GM19023 (cell line): ENCODE data around the gene JARID2.

Source experiments
- ATAC-seq: cut with Tn5 transposase; IDR thresholded peaks from one replicate; pipeline ENCODE4 v1.9.1; 2021; ENCODE audit warnings: mild to moderate bottlenecking, moderate library complexity; ENCODE audit not compliant: unreplicated experiment

Gene JARID2

DNA sequence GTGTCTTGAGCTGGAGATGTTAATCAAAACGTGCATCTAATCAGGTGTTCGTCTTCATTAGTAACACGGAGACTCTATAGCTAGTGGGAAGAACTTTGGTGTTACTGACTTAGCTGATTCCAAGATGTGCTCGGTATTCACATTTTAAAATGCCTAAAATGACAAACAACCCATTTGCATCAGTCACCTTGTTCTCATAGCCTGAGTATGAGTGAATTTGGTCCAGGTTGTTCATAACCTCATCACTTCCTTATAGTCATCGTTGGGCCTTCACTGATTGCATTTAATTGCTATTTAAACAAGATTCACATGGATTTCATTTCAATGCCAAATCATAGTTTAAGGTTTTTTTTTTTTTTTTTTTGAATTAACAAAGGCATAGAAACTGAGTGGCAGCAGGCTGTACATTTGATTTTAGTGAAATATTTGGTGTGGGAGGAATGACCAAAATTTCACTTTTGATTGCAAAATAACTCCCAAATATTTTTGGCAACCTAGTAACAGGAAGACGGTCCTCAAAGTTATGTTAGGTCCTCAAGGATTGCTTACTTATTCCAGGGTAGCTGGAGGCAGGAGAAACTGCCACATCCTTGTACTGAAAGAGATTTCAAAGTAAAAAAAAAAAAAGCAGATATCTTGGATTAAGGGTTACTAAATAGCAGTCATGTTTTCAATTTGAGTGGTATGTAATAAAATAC, 104.7 kb downstream of the JARID2 start:
- ATAC-seq: no peak

DNA sequence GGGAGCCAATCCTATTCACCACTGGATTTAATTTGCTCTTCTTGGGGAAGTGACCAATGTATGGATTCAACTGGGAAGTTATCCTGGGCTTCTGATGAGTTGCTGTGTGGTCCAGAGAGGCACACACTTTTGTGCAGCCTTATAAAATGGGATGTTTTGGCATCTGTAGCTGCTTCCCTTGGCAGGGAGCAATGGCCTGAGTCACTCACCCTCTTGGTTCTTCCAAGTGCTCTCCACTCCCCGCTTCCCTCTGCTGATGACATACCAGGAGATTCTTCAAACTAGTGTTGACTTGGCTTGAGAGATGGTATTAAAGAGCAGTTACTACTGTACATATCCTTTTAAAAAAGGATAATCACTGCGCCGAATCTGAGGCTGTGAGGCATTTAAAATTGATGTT, 105.8 kb downstream of the JARID2 start:
- no peak for ATAC-seq

DNA sequence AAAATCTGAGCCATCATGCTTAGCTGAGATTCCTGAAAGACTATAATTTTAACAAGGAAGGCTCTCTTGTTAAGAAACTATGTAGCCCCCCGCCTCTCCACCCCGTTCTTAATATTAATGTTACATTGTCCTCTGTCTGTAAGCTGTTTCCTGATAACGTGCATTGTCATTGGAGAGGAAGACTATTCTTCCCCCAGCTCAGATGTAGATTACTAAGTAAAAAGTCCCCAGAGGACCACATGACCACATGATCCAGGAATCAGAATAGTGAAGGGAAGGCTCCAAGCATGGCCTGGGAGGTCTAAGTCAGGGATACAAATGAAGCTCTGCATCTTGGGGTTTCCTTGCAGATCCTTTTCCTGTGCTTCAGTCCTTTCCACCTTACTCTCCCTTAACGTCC, 106.4 kb downstream of the JARID2 start:
- ATAC-seq: no peak

DNA sequence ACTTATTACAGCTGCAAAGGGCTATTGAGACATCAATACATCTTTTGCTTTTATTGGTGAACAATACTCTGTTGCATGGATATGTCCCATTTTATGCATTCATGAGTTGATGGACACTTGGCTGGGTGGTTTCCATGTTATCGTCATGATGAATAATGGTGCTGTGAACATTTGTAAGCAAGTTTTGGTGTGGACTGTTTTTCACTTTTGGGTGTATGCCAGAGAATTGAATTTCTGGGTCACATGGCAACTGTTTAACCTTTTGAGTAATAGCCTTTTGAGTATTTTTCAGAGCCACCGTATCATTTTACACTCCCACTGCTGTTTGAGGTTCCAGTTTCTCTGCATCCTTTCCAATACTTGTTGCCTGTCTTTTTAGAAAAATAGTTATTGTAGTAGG, 107.0 kb downstream of the JARID2 start:
- no peak for ATAC-seq

DNA sequence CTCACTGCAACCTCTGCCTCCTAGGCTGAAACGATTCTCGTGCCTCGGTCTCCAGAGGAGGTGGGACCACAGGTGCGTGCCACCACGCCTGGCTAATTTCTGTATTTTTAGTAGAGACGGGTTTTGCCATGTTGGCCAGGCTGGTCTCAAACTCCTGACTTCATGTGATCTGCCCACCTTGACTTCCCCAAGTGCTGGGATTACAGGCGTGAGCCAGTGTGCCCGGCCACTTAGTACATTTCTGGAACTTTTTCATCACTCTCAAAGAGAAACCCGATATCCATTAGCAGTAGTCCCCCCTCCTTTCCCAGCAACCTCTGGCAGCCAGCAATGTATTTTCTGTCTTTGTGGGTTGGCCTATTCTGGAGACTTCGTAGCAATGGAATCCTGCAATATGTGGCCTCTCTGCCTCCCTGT, 109.8 kb downstream of the JARID2 start:
- ATAC-seq: no peak

DNA sequence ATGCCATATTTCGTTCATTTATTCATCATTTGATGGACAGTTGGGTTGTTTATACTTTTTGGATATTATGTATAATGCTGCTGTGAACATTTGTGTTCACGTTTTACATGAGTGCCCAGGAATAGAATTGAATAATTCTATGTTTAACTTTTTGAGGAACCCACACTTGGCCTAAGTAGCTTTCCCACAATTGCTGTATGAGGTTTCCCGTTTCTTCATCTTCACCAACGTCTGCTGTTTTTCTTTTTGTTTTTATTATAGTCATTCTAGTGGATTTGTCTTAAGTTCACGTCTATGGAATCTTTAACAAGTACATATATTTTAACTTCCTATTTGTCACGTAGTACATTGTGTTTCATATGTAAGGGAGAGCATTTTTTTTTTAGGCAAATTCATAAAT, 110.3 kb downstream of the JARID2 start:
- no peak for ATAC-seq

DNA sequence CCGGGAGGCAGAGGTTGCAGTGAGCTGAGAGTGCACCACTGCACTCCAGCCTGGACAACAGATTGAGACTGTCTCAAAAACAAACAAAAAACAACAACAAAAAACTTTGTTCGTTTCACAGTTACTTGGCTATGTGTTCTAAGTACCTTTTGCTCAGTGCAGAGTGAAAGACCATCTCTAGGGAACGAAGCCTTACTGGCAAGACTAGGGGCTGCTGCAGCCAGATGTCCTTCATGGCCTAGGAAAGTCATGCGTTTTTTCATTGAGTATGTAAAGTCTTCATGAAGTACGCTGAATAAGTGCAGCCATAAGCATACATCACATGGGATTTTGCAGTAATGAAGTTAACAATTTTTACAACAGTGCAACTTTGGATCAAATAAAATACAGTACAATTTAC, 111.1 kb downstream of the JARID2 start:
- no peak for ATAC-seq

DNA sequence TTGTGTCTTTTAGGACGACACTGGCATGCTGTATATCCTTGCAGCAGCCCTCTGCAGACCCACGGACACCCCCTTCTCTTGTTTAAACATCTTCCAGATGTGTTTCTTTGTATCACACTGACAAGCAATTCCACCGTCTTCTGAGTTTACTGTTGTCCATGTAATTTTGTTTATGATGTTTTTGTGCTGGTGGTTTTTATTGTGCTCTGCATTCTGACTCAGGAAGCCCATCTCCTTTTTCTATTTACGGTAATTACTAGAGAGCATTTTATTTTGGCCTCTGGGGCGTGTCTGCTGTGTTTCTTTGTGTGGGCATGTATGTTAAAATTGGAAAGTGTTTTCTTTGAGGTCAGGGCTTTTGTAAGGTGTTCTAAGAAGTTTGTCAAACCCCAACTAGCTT, 111.9 kb downstream of the JARID2 start:
- no peak for ATAC-seq

DNA sequence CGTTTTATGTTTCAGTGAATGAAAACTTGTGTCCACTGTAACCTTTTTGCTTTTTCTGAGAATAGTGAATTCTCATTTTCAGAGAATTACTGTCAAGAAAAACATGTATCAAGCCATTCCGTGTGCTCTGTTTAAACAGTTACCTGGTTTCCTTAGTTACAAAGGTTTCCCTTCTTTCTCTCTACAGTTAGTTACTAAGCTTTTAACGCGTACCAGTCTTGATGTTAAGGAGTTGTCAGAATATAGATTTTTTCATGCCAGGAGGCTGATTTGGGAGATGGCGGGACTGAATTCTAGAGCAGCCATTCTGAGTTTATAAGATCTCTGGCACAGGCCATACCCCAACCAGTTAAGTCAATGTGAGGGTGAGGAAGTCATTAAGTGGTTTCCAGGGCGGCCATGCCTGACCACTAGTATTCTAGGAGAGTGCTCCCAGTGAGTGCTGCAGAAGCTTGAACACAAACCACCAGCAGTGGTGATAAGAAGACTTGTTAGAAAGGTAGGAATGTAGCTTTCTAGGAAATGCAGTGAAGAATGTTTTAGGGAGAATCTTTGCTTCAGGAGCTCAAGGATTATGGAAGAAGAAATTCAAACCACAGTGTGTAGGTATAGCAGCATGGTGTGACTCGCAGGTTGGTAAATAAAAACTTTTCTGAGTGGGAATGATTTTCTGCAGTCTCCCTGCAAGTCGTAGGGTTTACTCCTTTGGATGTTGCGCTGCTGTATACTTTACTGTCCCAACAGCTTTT, 112.9 kb downstream of the JARID2 start:
- ATAC-seq: no peak

DNA sequence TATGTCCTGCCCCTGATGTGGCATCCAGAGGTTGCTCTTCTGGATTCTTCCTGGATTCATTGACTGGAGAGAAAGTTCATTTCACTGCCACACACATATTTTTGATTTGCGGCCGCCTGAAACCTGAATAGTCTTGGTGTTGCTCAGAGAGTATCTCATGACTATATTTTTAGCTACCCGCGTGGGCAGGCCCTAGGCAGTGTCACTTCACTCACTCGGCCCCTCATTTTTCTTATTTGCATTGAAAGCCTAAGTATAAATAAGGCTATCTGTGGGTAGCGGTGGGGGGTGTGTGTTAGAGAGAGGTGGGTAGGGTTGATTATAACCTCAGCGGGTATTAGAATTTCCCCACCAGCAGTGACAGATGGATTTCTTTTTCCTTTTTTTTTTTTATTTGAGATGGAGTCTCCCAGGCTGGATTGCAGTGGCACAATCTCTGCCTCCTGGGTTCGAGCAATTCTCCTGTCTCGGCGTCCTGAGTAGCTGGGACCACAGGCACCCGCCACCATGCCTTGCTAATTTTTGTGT, 113.5 kb downstream of the JARID2 start:
- peak; percentile 69 for ATAC-seq

DNA sequence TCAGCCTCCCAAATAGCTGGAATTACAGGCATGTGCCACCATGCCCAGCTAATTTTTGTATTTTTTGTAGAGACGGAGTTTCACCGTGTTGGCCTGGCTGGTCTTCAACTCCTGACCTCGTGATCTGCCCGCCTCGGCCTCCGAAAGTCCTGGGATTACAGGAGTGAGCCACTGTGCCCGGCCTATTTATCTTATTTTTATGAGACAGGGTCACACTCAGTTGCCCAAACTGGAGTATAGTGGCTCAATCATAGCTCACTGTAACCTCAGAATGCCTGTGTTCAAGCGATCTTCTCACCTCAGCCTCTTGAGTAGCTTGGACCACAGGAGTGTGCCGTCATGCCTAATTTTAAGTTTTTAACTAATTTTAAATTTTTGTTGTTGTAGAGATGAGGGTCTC, 114.4 kb downstream of the JARID2 start:
- no peak for ATAC-seq

DNA sequence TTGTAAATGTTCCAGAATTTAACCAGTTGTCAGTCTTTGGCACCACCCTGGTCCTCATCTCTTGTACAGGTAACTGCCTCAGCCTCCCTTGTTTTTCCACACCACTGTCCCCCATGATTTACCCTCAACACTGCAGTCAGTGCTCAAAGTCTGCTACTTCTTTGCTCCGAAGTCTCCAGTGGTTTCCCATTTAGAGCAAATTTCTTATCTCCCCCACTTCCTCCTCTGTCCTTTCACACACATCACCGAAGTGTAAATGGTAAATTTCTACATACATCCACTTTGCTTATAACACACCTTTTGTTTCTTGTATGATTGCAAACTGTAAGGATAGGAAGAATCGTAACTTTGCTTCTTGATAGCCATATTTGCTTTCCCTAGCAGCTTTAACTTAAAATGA, 115.3 kb downstream of the JARID2 start:
- no peak for ATAC-seq

DNA sequence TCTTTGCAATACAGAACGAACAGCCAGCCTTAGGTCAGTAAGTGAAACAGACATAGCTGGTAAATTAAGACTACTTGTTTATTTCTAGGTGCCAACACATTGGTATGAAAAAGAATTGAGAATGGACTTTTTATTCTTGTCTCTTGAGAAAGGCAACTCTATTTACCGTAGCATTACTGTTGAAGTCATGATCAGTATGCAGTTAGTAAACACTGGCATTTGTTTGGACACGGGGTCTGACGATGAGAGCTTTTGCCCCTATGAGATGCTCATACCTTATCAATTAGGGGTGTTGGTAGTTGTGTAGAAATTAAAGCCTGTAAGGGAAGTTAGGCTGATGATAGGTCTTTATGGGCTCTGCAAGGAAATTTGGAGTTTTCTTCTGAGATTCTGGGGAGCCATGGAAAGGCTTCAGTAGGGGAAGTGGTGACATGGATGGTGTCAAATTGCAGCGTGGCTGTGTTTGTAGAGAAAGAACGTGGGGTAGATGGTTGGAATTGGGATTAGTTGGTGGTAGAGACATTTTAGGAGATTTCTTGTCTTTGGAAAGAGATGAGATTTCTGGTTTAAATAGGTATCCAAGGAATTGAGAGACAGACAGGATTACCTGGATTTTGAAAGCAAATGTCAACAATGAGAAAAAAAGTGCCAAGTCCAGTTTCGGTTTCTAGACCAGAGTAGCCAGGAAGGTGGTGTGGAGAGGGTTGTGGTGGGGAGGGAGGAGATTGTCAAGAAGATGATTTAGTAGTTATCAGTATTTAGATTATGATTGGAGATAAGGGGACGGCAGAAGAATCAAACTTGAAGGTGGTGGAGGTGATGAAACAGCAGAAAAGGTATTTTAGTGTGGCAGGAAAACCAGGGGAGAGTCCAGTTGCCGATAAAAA, 116.6 kb downstream of the JARID2 start:
- ATAC-seq: no peak

DNA sequence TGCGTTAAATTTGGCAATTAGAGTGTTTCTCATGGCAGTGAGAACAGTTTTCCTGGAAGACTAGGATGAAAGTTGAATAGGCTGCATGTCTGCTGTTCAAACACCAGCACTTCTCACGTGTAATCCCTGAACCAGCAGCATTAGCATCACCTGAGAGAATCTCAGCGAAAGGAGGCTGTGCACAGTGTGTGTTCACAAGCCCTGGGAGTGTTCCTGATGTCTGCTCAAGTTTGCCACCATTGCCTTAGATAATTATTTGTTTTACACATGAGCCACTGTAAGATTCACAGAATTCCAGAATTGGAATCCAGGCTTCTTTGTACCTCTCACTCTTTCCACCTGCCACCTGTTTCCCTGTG, 117.3 kb downstream of the JARID2 start:
- ATAC-seq: no peak

DNA sequence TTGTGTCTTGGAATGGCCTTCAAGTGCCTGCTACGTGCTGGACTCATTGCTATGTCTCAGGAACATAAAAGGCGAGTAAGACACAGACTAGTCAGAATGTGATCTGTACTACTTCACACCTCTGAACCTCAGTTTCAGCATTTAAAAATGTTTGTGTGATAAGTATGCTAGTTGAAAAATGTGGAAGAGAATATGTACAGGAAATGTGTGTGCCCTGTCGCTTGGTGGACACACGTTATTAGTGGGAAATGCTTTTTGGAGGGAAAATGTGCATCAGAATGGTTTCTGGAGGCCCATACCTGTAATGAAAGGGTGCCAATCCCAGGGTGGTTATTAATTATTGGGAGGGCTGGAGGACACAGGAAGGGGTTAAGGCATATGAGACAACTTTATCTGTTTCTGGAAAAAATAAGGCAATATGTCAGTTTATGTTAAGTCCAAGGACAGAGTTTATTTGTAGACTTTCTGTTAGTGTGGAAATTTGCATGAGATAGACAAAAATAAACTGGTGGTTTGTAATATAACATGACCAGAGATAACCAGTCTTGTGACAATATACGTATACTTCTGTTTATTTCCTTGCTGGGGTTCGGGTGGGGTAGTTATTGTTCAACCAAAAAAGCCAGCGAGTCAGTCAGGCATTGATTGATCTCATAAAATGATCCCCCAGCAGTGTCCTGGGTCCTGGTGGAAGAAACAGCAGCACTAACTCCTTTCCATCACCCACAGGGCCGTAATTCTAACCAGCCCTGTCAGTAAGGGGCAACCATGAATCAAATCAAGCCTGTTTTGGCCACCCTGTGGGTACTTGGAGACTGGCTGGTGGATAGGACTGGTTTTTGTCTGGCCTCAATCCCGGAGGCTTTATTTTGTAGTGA, 117.9 kb downstream of the JARID2 start:
- no peak for ATAC-seq

DNA sequence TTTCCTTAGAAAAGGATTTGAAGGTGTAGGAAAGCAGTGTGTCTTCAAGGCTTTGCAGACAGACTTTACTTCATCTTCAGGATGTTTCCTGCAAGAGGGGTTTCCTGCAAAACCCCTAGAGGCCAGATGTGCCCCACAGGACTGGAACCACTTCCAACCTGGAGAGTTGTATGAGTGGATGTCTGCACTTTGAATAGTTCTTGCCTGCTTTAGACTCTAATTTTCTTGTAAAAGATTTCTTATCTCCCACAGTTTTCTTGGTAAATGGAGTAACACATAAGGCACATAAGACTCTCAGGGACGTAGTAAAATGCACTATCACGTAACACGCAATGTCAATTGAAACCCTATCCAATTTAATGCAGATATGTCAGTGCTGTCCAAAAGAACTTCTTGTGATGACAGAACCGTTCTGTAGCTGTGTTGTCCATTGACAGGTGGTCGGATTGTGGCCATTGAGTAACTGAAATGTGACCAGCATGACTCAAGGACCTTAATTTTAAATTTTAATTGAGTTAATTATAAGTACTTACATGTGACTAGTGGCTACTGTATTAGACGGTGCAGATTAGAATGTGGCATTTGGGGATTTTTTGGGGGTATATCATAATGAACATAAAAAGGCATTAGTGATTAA, 118.7 kb downstream of the JARID2 start:
- no peak for ATAC-seq

DNA sequence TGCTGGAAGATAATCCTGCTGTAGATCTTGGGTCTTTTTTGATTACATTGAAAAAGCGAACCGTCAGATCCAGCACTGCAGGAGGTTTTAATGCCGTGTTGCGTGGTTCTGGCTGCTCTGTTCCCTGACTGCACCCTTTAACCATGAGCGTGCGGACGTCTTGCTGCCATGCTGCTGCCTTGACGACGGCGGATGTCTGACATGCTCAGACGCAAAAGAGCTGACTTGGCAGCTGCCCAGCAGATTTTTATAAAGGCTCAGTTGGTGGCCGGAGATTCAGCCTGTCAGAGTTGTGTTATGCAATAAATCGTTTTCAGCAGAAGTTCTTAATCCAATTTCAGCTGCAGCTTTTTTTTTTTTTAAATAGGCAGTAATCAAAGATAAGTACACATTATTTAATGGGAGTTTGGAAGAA, 119.4 kb downstream of the JARID2 start:
- ATAC-seq: no peak

DNA sequence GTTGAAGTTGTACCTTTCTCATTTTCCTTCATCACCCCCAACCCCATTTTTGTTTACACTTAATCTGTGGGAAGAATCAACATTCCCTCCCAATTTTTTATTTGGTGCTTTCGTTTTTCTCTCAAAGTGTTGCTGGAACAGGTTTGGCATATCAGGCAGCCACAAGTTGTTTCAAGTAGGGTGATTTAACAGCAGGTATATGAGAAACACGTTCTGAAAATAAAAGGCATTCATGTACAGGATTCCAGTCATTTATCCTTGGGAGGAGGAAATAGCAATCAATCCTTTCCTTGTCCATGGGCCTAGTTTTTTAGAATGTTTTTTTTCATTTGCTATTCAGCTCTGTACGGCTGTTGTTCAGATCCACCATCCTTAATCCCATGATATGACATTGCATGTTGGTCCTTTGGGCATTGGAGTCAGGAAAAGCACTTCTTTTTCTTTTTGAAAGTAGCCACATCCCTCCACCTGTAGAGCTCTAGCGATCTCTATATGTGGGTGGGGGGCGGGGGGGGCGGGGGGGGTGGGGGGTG, 120.2 kb downstream of the JARID2 start:
- no peak for ATAC-seq

DNA sequence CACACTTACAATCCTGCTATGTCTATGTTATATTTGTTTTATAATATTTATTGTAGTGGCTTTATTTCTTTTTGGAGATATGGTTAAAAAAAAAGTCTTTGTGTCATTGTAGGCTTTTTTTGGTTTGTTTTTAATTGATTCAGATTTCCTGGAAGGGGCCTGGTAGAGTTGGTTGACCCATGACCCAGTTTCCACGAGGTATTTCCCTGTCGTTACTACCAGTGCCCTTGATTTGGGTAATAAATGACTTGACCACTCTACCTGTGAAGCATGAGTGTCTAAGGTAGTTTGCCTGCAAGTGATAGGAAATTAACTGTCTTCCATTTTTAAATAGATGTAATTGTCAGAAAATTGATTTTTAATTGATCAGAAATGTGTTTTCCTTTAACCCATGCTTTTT, 121.0 kb downstream of the JARID2 start:
- no peak for ATAC-seq

DNA sequence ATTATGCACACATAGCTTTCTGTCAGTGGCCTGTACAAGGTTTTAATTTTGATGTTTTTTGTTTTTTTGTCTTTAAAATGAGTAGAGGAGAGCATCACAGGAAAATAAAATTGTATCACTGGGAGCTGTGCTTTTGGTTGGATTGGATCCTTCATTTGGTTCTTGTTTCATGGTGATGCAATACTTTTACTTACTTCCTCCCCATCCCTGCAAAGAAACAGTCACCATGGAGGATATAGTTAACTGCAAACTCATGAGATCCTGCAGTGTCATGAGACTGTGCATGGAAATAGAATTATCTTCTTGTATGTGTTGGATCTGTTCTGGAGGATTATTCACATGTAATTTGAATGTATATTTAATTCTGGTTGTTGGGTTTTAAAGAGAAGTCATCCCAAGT, 122.3 kb downstream of the JARID2 start:
- ATAC-seq: no peak
